PC-3 (cell line): ENCODE results near the gene AFMID.

Experiments used
- EZH2phosphoT487 ChIP-seq: fragments of 300-600 bp; sonication (generic); IDR thresholded peaks from 2 replicates; pipeline ENCODE4 v1.6.1; 2018; ENCODE audit warnings: mild to moderate bottlenecking, antibody characterized with exemption, low read length, borderline replicate concordance
- TF ChIP-seq, protein P1 (sequence below): fragments of 300-600 bp; sonication (generic); conservative IDR thresholded peaks from 2 replicates; pipeline ENCODE4 v1.5.1; 2017; ENCODE audit warnings: antibody characterized with exemption, low read depth, mild to moderate bottlenecking, low read length

- TF ChIP-seq, protein P1, sequence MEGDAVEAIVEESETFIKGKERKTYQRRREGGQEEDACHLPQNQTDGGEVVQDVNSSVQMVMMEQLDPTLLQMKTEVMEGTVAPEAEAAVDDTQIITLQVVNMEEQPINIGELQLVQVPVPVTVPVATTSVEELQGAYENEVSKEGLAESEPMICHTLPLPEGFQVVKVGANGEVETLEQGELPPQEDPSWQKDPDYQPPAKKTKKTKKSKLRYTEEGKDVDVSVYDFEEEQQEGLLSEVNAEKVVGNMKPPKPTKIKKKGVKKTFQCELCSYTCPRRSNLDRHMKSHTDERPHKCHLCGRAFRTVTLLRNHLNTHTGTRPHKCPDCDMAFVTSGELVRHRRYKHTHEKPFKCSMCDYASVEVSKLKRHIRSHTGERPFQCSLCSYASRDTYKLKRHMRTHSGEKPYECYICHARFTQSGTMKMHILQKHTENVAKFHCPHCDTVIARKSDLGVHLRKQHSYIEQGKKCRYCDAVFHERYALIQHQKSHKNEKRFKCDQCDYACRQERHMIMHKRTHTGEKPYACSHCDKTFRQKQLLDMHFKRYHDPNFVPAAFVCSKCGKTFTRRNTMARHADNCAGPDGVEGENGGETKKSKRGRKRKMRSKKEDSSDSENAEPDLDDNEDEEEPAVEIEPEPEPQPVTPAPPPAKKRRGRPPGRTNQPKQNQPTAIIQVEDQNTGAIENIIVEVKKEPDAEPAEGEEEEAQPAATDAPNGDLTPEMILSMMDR = no peak
- TF ChIP-seq EZH2phosphoT487 = no peak
These were observed 32.4 kb downstream of the AFMID start for GRCh38 chr17:78219396-78220150.
